Measurements from ENCODE around the gene OR6B1.

GRCh38 chr7:144027974-144028373, 27.9 kb downstream of the OR6B1 start:
- TF ChIP-seq, protein P1, sequence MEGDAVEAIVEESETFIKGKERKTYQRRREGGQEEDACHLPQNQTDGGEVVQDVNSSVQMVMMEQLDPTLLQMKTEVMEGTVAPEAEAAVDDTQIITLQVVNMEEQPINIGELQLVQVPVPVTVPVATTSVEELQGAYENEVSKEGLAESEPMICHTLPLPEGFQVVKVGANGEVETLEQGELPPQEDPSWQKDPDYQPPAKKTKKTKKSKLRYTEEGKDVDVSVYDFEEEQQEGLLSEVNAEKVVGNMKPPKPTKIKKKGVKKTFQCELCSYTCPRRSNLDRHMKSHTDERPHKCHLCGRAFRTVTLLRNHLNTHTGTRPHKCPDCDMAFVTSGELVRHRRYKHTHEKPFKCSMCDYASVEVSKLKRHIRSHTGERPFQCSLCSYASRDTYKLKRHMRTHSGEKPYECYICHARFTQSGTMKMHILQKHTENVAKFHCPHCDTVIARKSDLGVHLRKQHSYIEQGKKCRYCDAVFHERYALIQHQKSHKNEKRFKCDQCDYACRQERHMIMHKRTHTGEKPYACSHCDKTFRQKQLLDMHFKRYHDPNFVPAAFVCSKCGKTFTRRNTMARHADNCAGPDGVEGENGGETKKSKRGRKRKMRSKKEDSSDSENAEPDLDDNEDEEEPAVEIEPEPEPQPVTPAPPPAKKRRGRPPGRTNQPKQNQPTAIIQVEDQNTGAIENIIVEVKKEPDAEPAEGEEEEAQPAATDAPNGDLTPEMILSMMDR (conservative IDR thresholded peaks at IDR 0.05; ENCODE audit: low read length), result no peak
- no peak for TF ChIP-seq EZH2phosphoT487 (IDR thresholded peaks at IDR 0.05; ENCODE audit: borderline replicate concordance)
